SU-DHL-6 (cell line): ENCODE measurements around the gene KSR2.

Experiments used
- H2AFZ ChIP-seq: fragments of 200-600 bp; sonication (generic); 2 replicates; pipeline ENCODE4 v1.6.1; 2014; ENCODE audit warnings: low read depth, mild to moderate bottlenecking, moderate library complexity, mixed read lengths, antibody characterized with exemption, low read length; ENCODE audit not compliant: severe bottlenecking
- H3F3A ChIP-seq: fragments of 200-600 bp; shearing (Covaris generic); 2 replicates; pipeline ENCODE4 v1.6.0; 2016; ENCODE audit warnings: antibody characterized with exemption, mild to moderate bottlenecking; ENCODE audit not compliant: insufficient read depth
- H3K27ac ChIP-seq: fragments of 200-600 bp; sonication (generic); 2 replicates; pipeline ENCODE4 v1.5.1; 2016; ENCODE audit warnings: low read depth, mild to moderate bottlenecking, low read length, moderate library complexity, mixed read lengths
- H3K27me3 ChIP-seq: fragments of 200-600 bp; sonication (generic), shearing (Covaris generic); 2 replicates; pipeline ENCODE4 v1.6.0; 2014; ENCODE audit warnings: mild to moderate bottlenecking, low read length
- H3K36me3 ChIP-seq: fragments of 200-600 bp; sonication (generic); 2 replicates; pipeline ENCODE4 v1.6.1; 2014; ENCODE audit warnings: mild to moderate bottlenecking, low read length, mixed read lengths
- H3K4me2 ChIP-seq: fragments of 300-600, 200-600 bp; shearing (Covaris generic), sonication (generic); 2 replicates; pipeline ENCODE4 v1.6.0; 2014; ENCODE audit warnings: low read length, low read depth, mild to moderate bottlenecking; ENCODE audit not compliant: poor library complexity, severe bottlenecking
- H3K4me3 ChIP-seq: fragments of 200-600 bp; sonication (generic); 2 replicates; pipeline ENCODE4 v1.5.1; 2014; ENCODE audit warnings: antibody characterized with exemption, low read length, mild to moderate bottlenecking, mixed read lengths; ENCODE audit not compliant: insufficient read depth, poor library complexity, severe bottlenecking
- H3K79me2 ChIP-seq: fragments of 200-600 bp; sonication (generic); 2 replicates; pipeline ENCODE4 v1.6.1; 2014; ENCODE audit warnings: mild to moderate bottlenecking, low read length, moderate library complexity; ENCODE audit not compliant: insufficient read depth
- H3K9ac ChIP-seq: fragments of 200-600 bp; sonication (generic); 2 replicates; pipeline ENCODE4 v1.7.0; 2014; ENCODE audit warnings: mild to moderate bottlenecking, low read length
- H3K9me2 ChIP-seq: fragments of 200-600 bp; sonication (generic); replicated peaks from 2 replicates; pipeline ENCODE4 v1.6.1; 2014; ENCODE audit warnings: low read length; ENCODE audit not compliant: insufficient read depth
- H3K9me3 ChIP-seq: fragments of 200-600 bp; sonication (generic); 2 replicates; pipeline ENCODE4 v1.6.1; 2014; ENCODE audit warnings: low read length, mixed read lengths; ENCODE audit not compliant: insufficient read depth
- H4K20me1 ChIP-seq: fragments of 200-600 bp; sonication (generic); 2 replicates; pipeline ENCODE4 v1.6.1; 2014; ENCODE audit warnings: low read depth, mild to moderate bottlenecking, antibody characterized with exemption, low read length, moderate library complexity, mixed read lengths
- EZH2phosphoT487 ChIP-seq: fragments of 200-600 bp; sonication (generic), shearing (Covaris generic); conservative IDR thresholded peaks from 2 replicates; pipeline ENCODE4 v1.6.1; 2018; ENCODE audit warnings: mild to moderate bottlenecking, antibody characterized with exemption, low read length, moderate library complexity, mixed read lengths
- TF ChIP-seq, protein P1 (sequence below): fragments of 200-600 bp; sonication (generic); IDR thresholded peaks from one replicate; pipeline ENCODE4 v1.5.1; 2017; ENCODE audit warnings: antibody characterized with exemption, mild to moderate bottlenecking, low read length, moderate library complexity; ENCODE audit not compliant: insufficient read depth, poor library complexity, severe bottlenecking

Gene KSR2

DNA sequence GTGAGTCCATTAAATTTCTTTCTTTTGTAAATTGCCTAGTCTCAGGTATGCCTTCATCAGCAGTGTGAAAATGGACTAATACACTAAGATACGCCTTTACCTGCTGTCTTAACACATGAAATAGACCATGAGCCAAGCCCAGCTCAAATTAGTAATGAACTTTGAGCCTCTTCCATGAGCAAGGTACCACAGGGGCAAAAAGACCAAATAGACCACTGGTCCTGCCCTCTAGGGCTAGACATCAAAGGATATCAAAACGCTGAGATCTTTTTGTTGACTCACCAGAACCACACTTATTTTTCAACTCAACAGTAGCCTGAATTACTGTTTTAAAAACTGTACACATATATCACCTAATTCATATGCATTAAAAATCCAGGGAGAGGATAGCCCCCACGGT lies 469.9 kb downstream of the KSR2 start:
- Histone ChIP-seq H3K9ac (no peak overlapping the region), H3K9me3 (no peaks in the 10 kb centered on the region), H3K4me3 (no peak overlapping the region), H3K27me3 (no peaks in the 10 kb centered on the region), H2AFZ (no peak overlapping the region), H3K9me2 (no peaks in the 10 kb centered on the region), H3K4me2 (no peak overlapping the region), H3K27ac (no peak overlapping the region), H3K79me2 (no peaks in the 10 kb centered on the region), H3K36me3 (no peaks in the 10 kb centered on the region), H4K20me1 (no peaks in the 10 kb centered on the region), H3F3A (no peaks in the 10 kb centered on the region)
- TF ChIP-seq, protein P1, sequence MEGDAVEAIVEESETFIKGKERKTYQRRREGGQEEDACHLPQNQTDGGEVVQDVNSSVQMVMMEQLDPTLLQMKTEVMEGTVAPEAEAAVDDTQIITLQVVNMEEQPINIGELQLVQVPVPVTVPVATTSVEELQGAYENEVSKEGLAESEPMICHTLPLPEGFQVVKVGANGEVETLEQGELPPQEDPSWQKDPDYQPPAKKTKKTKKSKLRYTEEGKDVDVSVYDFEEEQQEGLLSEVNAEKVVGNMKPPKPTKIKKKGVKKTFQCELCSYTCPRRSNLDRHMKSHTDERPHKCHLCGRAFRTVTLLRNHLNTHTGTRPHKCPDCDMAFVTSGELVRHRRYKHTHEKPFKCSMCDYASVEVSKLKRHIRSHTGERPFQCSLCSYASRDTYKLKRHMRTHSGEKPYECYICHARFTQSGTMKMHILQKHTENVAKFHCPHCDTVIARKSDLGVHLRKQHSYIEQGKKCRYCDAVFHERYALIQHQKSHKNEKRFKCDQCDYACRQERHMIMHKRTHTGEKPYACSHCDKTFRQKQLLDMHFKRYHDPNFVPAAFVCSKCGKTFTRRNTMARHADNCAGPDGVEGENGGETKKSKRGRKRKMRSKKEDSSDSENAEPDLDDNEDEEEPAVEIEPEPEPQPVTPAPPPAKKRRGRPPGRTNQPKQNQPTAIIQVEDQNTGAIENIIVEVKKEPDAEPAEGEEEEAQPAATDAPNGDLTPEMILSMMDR, result no peak
- no peak for TF ChIP-seq EZH2phosphoT487

DNA sequence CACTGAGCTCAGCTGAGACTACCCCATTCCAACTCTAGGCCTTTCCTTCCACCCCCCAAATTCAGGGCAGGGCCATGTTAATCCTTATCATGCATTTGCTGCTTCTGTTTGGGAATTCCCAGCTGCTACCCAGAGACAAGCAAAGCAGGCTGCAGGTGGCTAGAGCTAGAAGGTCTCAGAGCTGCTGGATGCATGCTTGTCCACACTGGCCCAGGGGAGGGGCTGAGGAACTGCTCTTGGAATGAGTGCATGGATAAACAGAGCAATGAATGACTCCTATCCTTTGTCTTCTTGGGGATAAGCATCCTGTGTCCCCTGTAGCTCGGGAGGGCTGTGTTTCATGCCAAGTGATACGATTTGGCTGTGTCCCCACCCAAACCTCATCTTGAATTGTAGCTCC lies 470.5 kb downstream of the KSR2 start:
- no peaks in the 10 kb centered on the region for H3K27me3 ChIP-seq
- H3K79me2 ChIP-seq, result no peaks in the 10 kb centered on the region
- H3K9me3 ChIP-seq, result no peaks in the 10 kb centered on the region
- no peak overlapping the region for H3K27ac ChIP-seq
- H3F3A ChIP-seq, result no peaks in the 10 kb centered on the region
- H2AFZ ChIP-seq, result no peak overlapping the region
- H3K36me3 ChIP-seq, result no peaks in the 10 kb centered on the region
- no peak overlapping the region for H3K4me2 ChIP-seq
- no peak overlapping the region for H3K4me3 ChIP-seq
- H4K20me1 ChIP-seq, result no peaks in the 10 kb centered on the region
- H3K9ac ChIP-seq, result no peak overlapping the region
- no peaks in the 10 kb centered on the region for H3K9me2 ChIP-seq
- TF ChIP-seq EZH2phosphoT487, result no peak
- TF ChIP-seq, protein P1, result no peak

DNA sequence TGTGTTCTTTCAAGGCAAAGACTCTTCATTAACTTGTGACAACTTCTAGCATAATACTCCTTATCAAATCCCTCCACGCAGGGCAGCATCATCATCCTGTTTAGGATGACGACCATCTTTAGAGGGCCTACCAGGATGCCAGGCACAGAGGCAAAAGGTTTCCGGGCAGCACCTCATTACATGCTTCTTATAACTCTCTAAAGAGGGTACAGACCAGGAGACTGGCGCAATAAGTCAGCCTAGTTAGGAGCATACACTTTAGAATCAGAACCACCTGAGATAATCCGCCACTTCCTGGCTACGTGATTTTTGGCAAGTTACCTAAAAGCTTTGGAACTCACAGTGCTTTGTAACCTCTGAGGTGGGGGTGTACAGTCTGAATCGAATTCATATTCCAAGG lies 471.4 kb downstream of the KSR2 start:
- Histone ChIP-seq H3K27ac (no peak overlapping the region), H3K4me2 (no peak overlapping the region), H3K9ac (no peak overlapping the region), H3K9me2 (no peaks in the 10 kb centered on the region), H3F3A (no peaks in the 10 kb centered on the region), H2AFZ (no peak overlapping the region), H3K9me3 (no peaks in the 10 kb centered on the region), H4K20me1 (no peaks in the 10 kb centered on the region), H3K4me3 (no peak overlapping the region), H3K27me3 (no peaks in the 10 kb centered on the region), H3K79me2 (no peaks in the 10 kb centered on the region), H3K36me3 (no peaks in the 10 kb centered on the region)
- TF ChIP-seq, protein P1, result no peak
- TF ChIP-seq EZH2phosphoT487, result no peak
